Measurements from ENCODE around the gene SCML1.

Gene SCML1

DNA sequence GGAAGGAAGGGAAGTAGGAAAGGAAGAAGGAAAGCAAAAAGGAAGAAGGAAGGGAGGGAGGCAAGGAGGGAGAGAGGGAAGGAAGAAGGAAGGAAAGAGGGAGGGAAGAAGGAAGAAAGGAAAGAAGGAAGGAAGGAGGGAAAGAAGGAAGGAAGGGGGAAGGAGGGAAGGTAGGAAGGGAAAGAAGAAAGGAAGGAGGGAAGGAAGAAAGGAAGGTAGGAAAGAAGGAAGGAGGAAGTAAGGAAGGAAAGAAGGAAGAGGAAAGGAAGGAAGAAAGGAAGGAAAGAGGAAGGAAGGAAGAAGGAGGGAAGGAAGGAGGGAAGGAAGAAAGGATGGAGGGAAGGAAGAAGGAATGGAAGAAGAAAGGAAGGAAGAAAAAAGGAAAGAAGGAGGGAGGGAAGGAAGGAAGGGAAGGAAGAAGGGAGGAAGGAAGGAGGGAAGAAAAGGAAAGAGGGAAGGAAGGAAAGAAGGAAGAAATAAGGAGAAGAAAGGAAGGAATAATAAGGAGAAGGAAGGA lies 18.6 kb upstream of the SCML1 start:
- Histone ChIP-seq H3K27me3 (ENCODE audit: control insufficient read depth, insufficient read depth, low read length) (peaks cover 6% of the 10 kb centered on the region), H3K9me3 (ENCODE audit: control insufficient read depth, insufficient read depth, low read length) (no peaks in the 10 kb centered on the region), H3K9ac (ENCODE audit: low read depth, low read length) (no peak overlapping the region), H3K36me3 (ENCODE audit: control insufficient read depth, insufficient read depth, low read length) (no peaks in the 10 kb centered on the region), H3K4me3 (ENCODE audit: low read depth, low read length) (no peak overlapping the region), H3K4me1 (ENCODE audit: control insufficient read depth, insufficient read depth, low read length) (peaks cover 20% of the 10 kb centered on the region)

DNA sequence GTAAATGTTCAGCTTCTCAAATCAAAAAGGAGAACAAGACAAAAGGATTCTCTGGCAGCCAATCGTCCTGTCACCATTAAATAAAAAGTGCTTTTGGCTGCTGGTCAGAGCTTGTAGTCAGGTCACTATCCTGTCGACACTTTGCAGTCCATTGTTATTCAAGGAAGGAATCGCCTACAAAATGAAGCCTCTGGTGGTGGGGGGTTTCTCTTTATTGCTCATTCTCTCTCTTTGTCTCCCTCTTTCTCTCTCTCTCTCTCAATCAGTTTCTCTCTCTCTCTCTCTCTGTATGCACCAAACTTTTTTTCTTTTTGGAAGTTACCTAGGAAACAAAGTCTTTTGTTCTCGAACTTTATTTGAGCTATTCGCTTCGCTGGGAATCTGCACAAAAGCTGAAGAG lies 17.6 kb upstream of the SCML1 start:
- Histone ChIP-seq H3K4me1 (ENCODE audit: control insufficient read depth, insufficient read depth, low read length) (peaks cover 20% of the 10 kb centered on the region), H3K27me3 (ENCODE audit: control insufficient read depth, insufficient read depth, low read length) (peaks cover 6% of the 10 kb centered on the region), H3K4me3 (ENCODE audit: low read depth, low read length) (peak overlapping the region; percentile 28), H3K9ac (ENCODE audit: low read depth, low read length) (no peak overlapping the region), H3K36me3 (ENCODE audit: control insufficient read depth, insufficient read depth, low read length) (no peaks in the 10 kb centered on the region), H3K9me3 (ENCODE audit: control insufficient read depth, insufficient read depth, low read length) (no peaks in the 10 kb centered on the region)

DNA sequence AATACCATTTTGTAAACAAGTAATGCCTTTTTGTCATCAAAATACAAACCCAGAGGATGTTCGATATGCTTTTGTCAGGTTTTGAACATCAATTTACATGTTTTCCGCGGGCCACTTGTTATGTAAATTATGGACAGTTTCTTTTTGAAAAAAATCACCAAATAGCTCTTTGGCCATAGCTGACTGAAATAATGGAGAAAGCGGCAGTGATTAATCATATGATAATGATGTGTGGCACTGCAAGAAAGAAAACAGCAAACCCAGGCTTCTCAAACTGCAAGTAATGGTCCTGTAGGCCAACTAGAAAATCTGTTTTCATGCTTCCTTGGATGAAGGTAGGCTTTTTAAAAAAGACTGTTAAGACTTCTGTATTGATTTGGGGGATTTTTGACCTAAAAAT lies 15.6 kb upstream of the SCML1 start:
- Histone ChIP-seq H3K9ac (ENCODE audit: low read depth, low read length) (no peak overlapping the region), H3K9me3 (ENCODE audit: control insufficient read depth, insufficient read depth, low read length) (no peaks in the 10 kb centered on the region), H3K36me3 (ENCODE audit: control insufficient read depth, insufficient read depth, low read length) (peaks cover 3% of the 10 kb centered on the region), H3K27me3 (ENCODE audit: control insufficient read depth, insufficient read depth, low read length) (peaks cover 6% of the 10 kb centered on the region), H3K4me1 (ENCODE audit: control insufficient read depth, insufficient read depth, low read length) (peaks cover 20% of the 10 kb centered on the region), H3K4me3 (ENCODE audit: low read depth, low read length) (no peak overlapping the region)

DNA sequence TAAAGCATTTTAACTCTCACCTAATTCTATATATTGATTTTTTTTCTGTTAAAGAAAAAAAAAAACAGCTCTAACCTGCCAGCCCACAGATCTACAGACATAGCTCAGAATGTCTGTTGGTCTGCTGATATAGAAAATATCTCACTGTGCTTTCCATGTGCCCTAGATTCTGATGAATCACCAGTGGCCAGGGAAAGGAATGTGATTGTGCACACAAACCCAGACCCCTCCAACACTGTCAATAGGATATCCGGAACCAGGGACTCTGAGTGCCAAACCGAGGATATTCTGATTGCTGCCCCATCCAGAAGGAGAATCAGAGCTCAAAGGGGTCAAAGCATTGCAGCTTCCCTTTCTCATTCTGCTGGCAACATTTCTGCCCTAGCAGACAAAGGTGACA lies 12.1 kb upstream of the SCML1 start:
- Histone ChIP-seq H3K4me1 (ENCODE audit: control insufficient read depth, insufficient read depth, low read length) (peaks cover 16% of the 10 kb centered on the region), H3K4me3 (ENCODE audit: low read depth, low read length) (no peak overlapping the region), H3K36me3 (ENCODE audit: control insufficient read depth, insufficient read depth, low read length) (peaks cover 3% of the 10 kb centered on the region), H3K9ac (ENCODE audit: low read depth, low read length) (no peak overlapping the region), H3K27me3 (ENCODE audit: control insufficient read depth, insufficient read depth, low read length) (no peaks in the 10 kb centered on the region), H3K9me3 (ENCODE audit: control insufficient read depth, insufficient read depth, low read length) (no peaks in the 10 kb centered on the region)

DNA sequence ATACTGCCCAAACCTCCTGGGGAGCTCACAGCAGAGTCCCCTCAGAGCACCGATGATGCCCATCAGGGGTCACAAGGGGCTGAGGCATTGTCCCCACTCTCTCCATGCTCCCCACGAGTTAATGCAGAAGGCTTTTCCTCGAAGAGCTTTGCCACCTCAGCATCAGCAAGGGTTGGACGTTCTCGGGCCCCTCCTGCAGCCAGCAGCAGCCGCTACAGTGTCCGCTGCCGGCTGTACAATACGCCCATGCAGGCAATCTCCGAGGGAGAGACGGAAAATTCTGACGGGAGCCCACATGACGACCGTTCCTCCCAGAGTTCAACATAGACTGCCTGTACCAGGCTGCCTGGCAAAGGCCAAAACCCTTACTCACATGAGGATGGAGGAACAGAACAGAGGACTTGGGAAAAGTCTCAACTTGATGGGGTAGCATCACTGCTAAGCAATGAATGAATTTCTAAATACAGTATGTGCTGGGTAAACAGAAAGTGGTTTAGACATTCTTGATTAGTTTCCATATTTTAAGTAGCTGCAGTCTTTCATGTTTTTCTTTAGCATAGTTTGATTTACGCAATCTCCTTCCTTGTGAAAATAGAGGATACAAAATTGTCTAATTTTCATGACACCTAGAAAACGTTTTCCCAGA lies 5.0 kb upstream of the SCML1 start:
- Histone ChIP-seq H3K36me3 (ENCODE audit: control insufficient read depth, insufficient read depth, low read length) (peaks cover 2% of the 10 kb centered on the region), H3K9me3 (ENCODE audit: control insufficient read depth, insufficient read depth, low read length) (no peaks in the 10 kb centered on the region)

DNA sequence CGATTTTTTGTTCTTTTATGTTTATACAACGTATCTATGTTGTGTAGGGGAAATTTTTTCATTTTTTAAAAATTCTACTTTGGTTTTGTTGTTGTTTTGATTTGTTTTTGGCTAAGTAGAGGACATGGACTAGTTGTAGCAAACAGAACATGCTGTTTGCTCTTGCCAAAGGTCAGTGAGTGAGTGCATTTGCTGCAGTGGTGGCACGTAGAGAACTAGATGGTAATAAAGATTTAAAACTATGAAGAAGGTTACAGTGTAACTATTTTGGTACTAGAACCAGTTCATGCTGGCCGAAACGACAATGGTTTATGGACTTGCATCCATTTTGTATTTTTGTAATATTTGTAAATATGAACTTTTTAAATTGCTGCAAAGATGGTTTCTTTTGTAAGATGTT lies 1.9 kb upstream of the SCML1 start:
- Histone ChIP-seq H3K9ac (ENCODE audit: low read depth, low read length) (no peak overlapping the region), H3K4me3 (ENCODE audit: low read depth, low read length) (no peak overlapping the region), H3K27me3 (ENCODE audit: control insufficient read depth, insufficient read depth, low read length) (peaks cover 22% of the 10 kb centered on the region), H3K9me3 (ENCODE audit: control insufficient read depth, insufficient read depth, low read length) (no peaks in the 10 kb centered on the region), H3K36me3 (ENCODE audit: control insufficient read depth, insufficient read depth, low read length) (peaks cover 2% of the 10 kb centered on the region), H3K4me1 (ENCODE audit: control insufficient read depth, insufficient read depth, low read length) (no peaks in the 10 kb centered on the region)

More for the DNA sequence above, 5.0 kb upstream of the SCML1 start:
- no peaks in the 10 kb centered on the region for H3K4me1 ChIP-seq (ENCODE audit: control insufficient read depth, insufficient read depth, low read length)
- H3K9ac ChIP-seq (ENCODE audit: low read depth, low read length), result no peak overlapping the region
- no peak overlapping the region for H3K4me3 ChIP-seq (ENCODE audit: low read depth, low read length)
- H3K27me3 ChIP-seq (ENCODE audit: control insufficient read depth, insufficient read depth, low read length), result no peaks in the 10 kb centered on the region

DNA sequence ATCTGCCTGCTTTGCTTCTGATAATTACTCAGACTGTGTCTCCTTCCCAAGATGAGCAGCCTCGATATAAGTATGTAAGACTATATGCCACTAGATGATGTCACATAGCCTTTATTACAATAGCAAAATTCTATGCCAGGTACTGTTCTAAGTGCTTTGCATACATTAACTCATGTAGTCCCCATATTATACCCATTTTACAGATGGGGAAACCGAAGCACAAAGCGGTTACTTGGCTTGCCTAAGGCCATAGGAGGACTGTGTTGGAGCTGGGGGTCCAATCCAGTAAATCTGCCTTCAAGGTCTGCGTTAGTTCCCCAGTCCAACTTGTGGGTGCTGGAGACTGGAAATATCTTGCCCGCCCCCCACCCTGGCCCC lies 826 bp upstream of the SCML1 start:
- Histone ChIP-seq H3K4me1 (ENCODE audit: control insufficient read depth, insufficient read depth, low read length) (peaks cover 2% of the 10 kb centered on the region), H3K9ac (ENCODE audit: low read depth, low read length) (no peak overlapping the region), H3K9me3 (ENCODE audit: control insufficient read depth, insufficient read depth, low read length) (no peaks in the 10 kb centered on the region), H3K36me3 (ENCODE audit: control insufficient read depth, insufficient read depth, low read length) (peaks cover 2% of the 10 kb centered on the region), H3K4me3 (ENCODE audit: low read depth, low read length) (peak overlapping the region; percentile 46), H3K27me3 (ENCODE audit: control insufficient read depth, insufficient read depth, low read length) (peaks cover 28% of the 10 kb centered on the region)

DNA sequence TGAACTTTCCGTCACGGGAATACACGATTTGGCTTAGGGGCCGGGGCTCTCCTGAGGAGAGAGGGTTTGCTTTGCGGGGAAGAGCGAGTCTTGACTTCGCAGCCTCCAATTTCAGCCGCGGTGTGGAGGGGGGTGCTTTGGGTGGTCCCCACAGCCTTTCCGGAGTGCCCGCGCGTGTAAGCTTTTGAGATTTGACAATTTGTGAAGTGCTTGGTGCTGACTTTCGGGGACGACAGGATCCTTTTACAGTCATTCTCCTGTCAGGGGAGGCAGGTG lies 355 bp downstream of the SCML1 start:
- no peak overlapping the region for H3K9ac ChIP-seq (ENCODE audit: low read depth, low read length)
- H3K4me1 ChIP-seq (ENCODE audit: control insufficient read depth, insufficient read depth, low read length), result peaks cover 2% of the 10 kb centered on the region
- H3K9me3 ChIP-seq (ENCODE audit: control insufficient read depth, insufficient read depth, low read length), result no peaks in the 10 kb centered on the region
- H3K4me3 ChIP-seq (ENCODE audit: low read depth, low read length), result peak overlapping the region; percentile 59
- peaks cover 28% of the 10 kb centered on the region for H3K27me3 ChIP-seq (ENCODE audit: control insufficient read depth, insufficient read depth, low read length)
- H3K36me3 ChIP-seq (ENCODE audit: control insufficient read depth, insufficient read depth, low read length), result no peaks in the 10 kb centered on the region

DNA sequence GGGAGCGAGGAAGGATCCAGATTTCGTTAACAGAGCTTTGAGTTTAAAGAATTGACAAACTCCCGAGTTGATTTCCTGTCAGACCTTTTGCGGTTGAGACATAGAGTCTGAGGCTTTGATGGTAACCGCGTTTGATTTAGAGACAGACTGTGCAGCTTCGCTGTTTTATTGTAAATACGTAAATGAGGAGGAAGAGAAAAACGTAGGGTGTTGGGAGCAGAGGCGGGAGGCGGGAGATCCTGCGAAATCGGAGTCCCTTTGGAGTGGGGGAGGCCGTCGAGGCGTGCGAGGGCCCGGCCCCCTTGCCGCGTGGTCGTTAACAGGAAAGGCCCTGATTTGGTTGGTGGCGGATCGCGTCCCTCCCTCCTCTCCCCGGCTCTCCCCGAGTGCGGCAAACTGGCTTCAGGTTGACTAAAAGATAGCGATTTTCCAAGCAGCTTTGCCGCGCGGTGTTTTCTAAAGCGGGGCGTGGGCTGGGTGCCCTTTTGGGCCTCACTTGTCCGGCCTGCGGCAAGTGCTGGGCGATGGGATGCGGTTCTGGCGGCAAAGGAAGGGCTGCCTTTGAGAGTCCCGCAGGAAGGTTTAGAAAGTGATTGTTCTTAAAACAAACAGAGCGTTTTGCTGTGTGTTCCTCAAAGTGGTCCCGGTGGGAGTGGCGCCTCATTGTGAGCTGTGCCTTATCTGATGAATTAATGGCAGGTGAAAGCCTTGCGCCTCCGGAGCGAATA lies 857 bp downstream of the SCML1 start:
- Histone ChIP-seq H3K9ac (ENCODE audit: low read depth, low read length) (no peak overlapping the region), H3K27me3 (ENCODE audit: control insufficient read depth, insufficient read depth, low read length) (peaks cover 28% of the 10 kb centered on the region), H3K36me3 (ENCODE audit: control insufficient read depth, insufficient read depth, low read length) (no peaks in the 10 kb centered on the region), H3K4me1 (ENCODE audit: control insufficient read depth, insufficient read depth, low read length) (peaks cover 2% of the 10 kb centered on the region), H3K4me3 (ENCODE audit: low read depth, low read length) (peak overlapping the region; percentile 59), H3K9me3 (ENCODE audit: control insufficient read depth, insufficient read depth, low read length) (no peaks in the 10 kb centered on the region)

DNA sequence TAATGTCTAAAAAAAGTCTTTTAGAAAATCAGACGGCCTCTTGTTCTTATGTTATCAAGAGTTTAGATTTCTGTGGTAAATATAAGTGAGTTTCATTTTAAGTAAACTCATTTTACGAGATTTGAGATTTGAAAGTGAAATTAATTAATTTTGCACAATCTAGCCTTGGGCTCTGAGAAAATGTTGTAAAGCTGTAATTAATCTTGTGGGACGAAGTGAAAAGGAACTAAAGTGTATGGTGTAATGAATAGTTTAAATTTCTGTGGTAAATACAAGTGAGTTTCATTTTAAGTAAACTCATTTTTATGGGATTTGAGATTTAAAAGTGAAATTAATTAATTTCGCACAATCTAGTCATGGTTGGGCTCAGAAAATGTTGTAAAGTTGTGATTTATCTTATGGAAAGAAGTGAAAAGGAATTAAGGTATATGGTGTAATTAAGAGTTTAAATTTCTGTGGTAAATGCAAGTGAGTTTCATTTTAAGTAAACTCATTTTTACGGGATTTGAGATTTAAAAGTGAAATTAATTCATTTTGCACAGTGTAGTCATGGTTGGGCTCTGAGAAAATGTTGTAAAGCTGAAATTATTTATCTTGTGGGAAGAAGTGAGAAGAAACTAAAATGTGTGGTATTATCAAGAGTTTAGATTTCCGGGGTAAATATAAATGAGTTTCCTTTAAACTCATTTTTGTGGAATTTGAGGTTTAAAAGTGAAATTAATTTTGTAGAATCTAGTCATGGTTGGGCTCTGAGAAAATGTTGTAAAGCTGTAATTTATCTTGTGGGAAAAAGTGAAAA lies 1.6 kb downstream of the SCML1 start:
- H3K36me3 ChIP-seq (ENCODE audit: control insufficient read depth, insufficient read depth, low read length), result no peaks in the 10 kb centered on the region
- no peaks in the 10 kb centered on the region for H3K9me3 ChIP-seq (ENCODE audit: control insufficient read depth, insufficient read depth, low read length)
- peaks cover 2% of the 10 kb centered on the region for H3K4me1 ChIP-seq (ENCODE audit: control insufficient read depth, insufficient read depth, low read length)
- H3K27me3 ChIP-seq (ENCODE audit: control insufficient read depth, insufficient read depth, low read length), result peaks cover 28% of the 10 kb centered on the region
- peak overlapping the region; percentile 59 for H3K4me3 ChIP-seq (ENCODE audit: low read depth, low read length)
- H3K9ac ChIP-seq (ENCODE audit: low read depth, low read length), result no peak overlapping the region

DNA sequence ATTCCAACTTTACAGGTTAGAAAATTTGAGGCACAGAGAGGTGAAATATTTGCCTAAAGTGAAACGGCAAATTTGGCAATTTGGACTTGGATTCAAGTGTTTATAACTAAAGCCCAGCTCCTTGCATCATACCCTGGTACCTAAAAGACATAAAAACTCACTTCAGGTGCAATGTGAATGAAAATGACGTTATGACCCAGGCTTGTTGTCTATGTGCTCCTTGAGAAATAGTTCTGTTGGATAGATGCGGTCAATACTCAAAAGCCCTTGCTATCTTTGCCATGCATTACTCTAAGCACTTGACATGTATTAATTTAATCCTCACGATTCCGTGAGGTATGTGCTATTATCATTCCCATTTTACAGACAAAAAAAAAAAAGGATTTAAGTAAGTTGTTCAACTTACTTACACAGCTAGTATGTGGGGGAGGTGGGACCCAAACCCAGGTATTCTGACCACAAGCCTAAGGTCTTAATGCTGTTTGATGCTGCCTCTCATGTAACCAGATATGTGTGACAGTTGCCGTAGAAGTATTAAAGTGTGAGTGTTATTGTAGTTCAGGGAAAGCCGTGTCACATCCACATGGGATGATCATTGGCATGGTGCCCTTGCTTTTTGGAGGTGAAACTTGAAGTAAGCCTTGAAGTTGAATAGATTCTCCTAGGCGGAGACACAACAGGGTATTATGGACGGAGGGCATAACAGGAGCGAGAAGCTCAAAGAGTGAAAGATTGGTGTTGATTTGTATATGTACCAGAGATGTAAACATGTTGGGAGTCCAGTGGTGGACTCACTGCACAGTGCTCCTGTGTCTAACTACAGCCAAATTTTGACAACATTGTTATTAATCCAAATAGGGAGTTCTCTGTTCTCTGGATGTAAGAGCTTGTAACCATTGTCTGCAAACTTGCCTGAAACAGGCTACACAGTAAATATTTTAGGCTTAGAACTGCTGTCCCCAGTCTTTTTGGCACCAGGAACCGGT lies 3.1 kb downstream of the SCML1 start:
- Histone ChIP-seq H3K27me3 (ENCODE audit: control insufficient read depth, insufficient read depth, low read length) (peaks cover 28% of the 10 kb centered on the region), H3K4me1 (ENCODE audit: control insufficient read depth, insufficient read depth, low read length) (peaks cover 2% of the 10 kb centered on the region), H3K4me3 (ENCODE audit: low read depth, low read length) (no peak overlapping the region), H3K9me3 (ENCODE audit: control insufficient read depth, insufficient read depth, low read length) (no peaks in the 10 kb centered on the region), H3K36me3 (ENCODE audit: control insufficient read depth, insufficient read depth, low read length) (no peaks in the 10 kb centered on the region), H3K9ac (ENCODE audit: low read depth, low read length) (no peak overlapping the region)
